HFF-Myc (cell line): ENCODE measurements around the gene LSM4.

ENCODE experiments used
- DNase-seq: peaks from one replicate; pipeline ENCODE4 v3.0.0-alpha.2; 2011; ENCODE audit warnings: low read depth; ENCODE audit errors: extremely low read depth
- H3K4me3 ChIP-seq: replicated peaks from 2 replicates; pipeline ENCODE4 v1.5.1; 2011; ENCODE audit warnings: low read depth, mild to moderate bottlenecking, control low read depth, low read length
- CTCF ChIP-seq: IDR thresholded peaks from 2 replicates; pipeline ENCODE4 v1.5.1; 2012; ENCODE audit warnings: mild to moderate bottlenecking, low read depth, low read length, control low read depth; ENCODE audit errors: missing control alignments

Gene LSM4

GRCh38 chr19:18340990-18341868, 18.4 kb upstream of the LSM4 start:
- no peak for DNase-seq
- peak overlapping the region; percentile 53 for H3K4me3 ChIP-seq
- TF ChIP-seq CTCF, result no peak

GRCh38 chr19:18340190-18340989, 17.5 kb upstream of the LSM4 start, which contains the start of gene PGPEP1:
TSS of gene PGPEP1 (plus strand) at chr19:18340598. CDS start at chr19:18340682, 84 bp downstream.
- DNase-seq, result no peak
- no peak for TF ChIP-seq CTCF
- peak within 1 kb of the TSS; percentile 53 for H3K4me3 ChIP-seq

- DNase-seq, result no peak
- peak; percentile 40 for TF ChIP-seq CTCF
- H3K4me3 ChIP-seq, result peak overlapping the region; percentile 53; the same call in 1 of the 2 replicates
These were observed 16.8 kb upstream of the LSM4 start for GRCh38 chr19:18339723-18340122.

- H3K4me3 ChIP-seq, result no peak overlapping the region
- DNase-seq, result no peak
- no peak for TF ChIP-seq CTCF
These were observed 15.7 kb upstream of the LSM4 start for GRCh38 chr19:18338541-18338940.

GRCh38 chr19:18336121-18336520, 13.2 kb upstream of the LSM4 start:
- no peak for TF ChIP-seq CTCF
- DNase-seq, result no peak
- no peak overlapping the region for H3K4me3 ChIP-seq

GRCh38 chr19:18333680-18334079, 10.8 kb upstream of the LSM4 start:
- no peak for TF ChIP-seq CTCF
- no peak for DNase-seq
- H3K4me3 ChIP-seq, result no peak overlapping the region
